NB4 (cell line): ENCODE results near the gene HOXD4.

ENCODE experiments used
- DNase-seq: peaks from one replicate; pipeline ENCODE4 v3.0.0; 2010; ENCODE audit warnings: low read depth
- H3K4me3 ChIP-seq: one replicate; pipeline ENCODE4 v1.5.1; 2011; ENCODE audit warnings: mild to moderate bottlenecking, low read depth, low read length, moderate library complexity
- CTCF ChIP-seq: IDR thresholded peaks from one replicate; pipeline ENCODE4 v1.5.1; 2012; ENCODE audit warnings: low read depth, low read length
- MAX ChIP-seq: IDR thresholded peaks from 2 replicates; pipeline ENCODE4 v1.6.1; 2011; ENCODE audit warnings: low read depth, low read length
- MYC ChIP-seq: IDR thresholded peaks from 2 replicates; pipeline ENCODE4 v1.6.1; 2011; ENCODE audit warnings: low read depth, low read length
- POLR2A ChIP-seq: IDR thresholded peaks from 2 replicates; pipeline ENCODE4 v1.6.1; 2011; ENCODE audit warnings: mild to moderate bottlenecking; ENCODE audit not compliant: insufficient read length; ENCODE audit errors: extremely low read depth

The HOXD4 gene

DNA sequence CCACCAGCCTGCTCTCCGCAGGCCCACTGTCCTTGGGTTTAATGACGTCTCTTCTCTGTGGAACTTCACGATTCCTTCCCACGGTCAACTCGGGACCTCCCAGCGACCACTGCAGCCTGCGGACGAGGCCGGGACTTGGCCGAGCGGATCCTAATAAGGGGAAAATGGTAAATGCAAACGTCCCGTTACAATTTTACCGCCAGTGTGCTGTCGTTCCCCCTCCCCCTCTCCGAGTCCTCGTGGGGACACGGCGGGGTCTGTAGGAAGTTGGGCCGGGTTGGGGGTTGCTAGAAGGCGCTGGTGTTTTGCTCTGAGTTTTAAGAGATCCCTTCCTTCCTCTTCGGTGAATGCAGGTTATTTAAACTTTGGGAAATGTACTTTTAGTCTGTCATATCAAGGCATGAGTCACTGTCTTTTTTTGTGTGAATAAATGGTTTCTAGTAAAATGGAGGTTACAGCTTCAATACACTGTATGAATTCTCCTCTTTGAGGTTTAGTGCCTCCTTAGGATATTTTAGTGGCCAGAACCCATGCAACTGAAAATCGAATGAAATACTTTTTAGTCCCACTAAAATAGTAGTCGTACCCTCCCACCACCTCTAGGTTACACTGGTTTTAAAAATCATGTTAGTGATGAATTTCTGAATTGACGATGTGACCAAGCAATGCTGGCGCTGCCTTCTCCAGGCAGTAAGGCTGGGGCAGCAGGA lies 42.0 kb upstream of the HOXD4 start:
- no peak overlapping the region for H3K4me3 ChIP-seq
- DNase-seq, result no peak
- TF ChIP-seq MAX (no peak), MYC (no peak), POLR2A (no peak), CTCF (no peak)

DNA sequence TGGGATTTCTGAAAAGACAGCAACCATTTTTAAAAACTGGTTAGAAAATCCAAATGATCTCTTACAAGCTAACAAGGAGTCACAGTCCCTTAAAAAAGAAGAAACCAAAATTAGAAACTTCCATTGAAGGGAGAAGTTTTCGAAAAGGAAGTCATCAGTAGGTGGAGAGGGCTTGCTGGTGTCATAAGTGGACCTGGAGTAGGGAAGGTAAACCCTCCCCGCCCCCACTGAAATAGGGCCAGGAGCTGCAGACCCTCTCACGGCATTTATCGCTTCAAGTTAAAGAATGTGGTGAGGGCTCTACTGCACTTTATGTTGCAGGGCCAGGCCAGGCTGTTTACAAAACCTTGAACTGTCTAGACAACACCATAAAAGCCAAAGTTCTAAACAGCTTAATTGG lies 41.4 kb upstream of the HOXD4 start:
- TF ChIP-seq MYC, result no peak
- H3K4me3 ChIP-seq, result no peak overlapping the region
- DNase-seq, result no peak

- TF ChIP-seq POLR2A (no peak), MAX (no peak), CTCF (no peak), MYC (no peak)
- H3K4me3 ChIP-seq, result no peak overlapping the region
- no peak for DNase-seq
These were observed 40.7 kb upstream of the HOXD4 start for GRCh38 chr2:176110415-176111308.

DNA sequence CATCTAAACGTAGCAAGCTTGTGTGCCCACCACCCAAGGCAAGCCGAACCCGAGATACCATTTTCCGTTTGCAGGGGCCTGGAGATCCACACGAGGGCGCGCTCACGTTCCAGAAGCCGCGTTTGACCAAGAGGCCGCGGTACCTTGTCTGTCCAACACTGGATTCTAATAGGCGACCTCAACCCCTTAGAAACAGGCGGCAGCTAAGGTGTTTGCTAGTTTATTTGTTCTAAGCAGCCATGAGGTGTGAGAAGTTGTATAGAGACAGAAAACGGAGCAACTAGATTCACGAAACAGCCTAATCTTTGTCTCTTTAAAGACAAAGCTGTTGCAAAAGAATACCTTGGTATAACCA lies 40.1 kb upstream of the HOXD4 start:
- peak; percentile 76 for DNase-seq
- H3K4me3 ChIP-seq, result no peak overlapping the region
- TF ChIP-seq CTCF (peak; percentile 90), MYC (no peak), POLR2A (no peak), MAX (no peak)

DNA sequence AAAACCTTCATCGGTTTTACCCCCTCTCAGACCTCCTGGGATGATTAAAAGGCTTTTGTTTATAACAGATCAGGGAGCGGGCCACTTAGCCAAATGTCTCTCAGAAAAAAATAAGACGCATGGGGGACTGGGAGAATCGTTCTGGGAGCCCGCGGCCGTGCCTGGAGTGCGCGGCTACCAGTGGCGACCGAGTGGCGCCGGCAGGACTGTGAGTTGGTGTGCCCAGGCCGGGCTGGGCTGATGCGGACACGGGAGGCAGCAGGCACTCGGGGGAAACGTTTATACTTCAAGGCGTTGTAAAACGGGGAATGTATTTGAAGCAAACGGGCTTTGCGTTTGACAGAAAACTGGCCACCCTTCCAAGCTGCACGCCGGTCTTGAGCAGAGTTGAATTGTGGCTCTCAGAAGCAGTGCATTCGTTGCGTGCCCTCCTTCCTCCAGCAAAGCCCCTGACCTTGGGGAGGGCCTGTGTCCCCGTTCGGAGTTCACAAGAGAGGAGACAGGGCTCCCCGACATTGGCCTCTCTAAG lies 39.4 kb upstream of the HOXD4 start:
- no peak overlapping the region for H3K4me3 ChIP-seq

More for the DNA sequence above, 39.4 kb upstream of the HOXD4 start:
- no peak for TF ChIP-seq POLR2A
- no peak for TF ChIP-seq MAX
- no peak for TF ChIP-seq CTCF
- TF ChIP-seq MYC, result no peak
- DNase-seq, result no peak
